ENCODE measurements around the gene DNAJC12.
A peak's percentile ranks its signal among the peaks of the same experiment; 100 is the strongest.

Gene DNAJC12

GRCh38 chr10:67789769-67790168 lies 48.2 kb downstream of the DNAJC12 start:
- TF ChIP-seq, protein P1, sequence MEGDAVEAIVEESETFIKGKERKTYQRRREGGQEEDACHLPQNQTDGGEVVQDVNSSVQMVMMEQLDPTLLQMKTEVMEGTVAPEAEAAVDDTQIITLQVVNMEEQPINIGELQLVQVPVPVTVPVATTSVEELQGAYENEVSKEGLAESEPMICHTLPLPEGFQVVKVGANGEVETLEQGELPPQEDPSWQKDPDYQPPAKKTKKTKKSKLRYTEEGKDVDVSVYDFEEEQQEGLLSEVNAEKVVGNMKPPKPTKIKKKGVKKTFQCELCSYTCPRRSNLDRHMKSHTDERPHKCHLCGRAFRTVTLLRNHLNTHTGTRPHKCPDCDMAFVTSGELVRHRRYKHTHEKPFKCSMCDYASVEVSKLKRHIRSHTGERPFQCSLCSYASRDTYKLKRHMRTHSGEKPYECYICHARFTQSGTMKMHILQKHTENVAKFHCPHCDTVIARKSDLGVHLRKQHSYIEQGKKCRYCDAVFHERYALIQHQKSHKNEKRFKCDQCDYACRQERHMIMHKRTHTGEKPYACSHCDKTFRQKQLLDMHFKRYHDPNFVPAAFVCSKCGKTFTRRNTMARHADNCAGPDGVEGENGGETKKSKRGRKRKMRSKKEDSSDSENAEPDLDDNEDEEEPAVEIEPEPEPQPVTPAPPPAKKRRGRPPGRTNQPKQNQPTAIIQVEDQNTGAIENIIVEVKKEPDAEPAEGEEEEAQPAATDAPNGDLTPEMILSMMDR (IDR thresholded peaks at IDR 0.05; ENCODE audit: borderline replicate concordance, control extremely low read depth, extremely low read depth, insufficient read depth, missing control alignments): no peak
- no peak for DNase-seq (ENCODE audit: low spot score)
- in situ Hi-C loops (cut with MboI; ENCODE audit: low sequenced_read_pairs, unreplicated experiment): no loop called here

DNA sequence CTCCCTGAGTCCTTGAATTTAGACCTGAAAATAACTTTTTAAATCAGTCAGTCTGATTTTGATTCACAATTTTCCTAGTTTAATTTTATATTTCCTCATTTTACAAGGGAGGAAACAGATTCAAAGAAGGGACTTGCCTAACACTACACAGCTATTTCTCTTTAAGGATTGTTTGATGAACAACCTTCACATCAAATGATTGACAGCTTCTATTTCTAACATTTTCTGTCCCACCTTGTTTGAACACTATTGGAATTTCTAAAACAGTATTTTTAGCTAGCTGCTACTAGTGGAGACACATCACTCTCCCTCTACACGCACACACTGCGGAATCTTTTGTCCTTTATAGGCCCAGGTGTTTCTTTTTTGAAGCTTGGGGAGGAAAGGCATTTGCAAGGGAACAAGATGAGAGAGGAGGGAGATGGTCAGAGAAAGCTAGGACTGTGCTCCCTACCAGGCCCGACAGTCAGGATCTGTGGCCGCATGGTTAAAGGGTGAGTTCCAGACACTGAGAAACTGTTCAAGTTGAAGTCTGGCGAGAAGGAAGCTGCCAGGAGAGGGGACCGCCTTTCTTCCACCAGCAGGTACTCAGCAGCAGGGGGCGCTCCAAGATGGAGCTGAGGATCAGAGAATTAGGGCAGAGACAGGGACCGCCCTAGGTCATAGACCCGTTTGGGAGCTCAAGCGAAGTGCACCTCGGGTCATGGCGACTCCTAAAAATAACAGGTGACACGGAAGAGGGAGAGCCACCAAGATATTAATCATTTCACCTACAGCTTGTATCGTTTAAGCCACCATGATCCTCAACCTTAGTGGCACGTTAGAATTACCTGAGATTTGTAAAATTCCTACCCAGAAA lies 49.7 kb downstream of the DNAJC12 start:
- in situ Hi-C loops (cut with MboI; ENCODE audit: low sequenced_read_pairs, unreplicated experiment): no loop called here
- TF ChIP-seq, protein P1 (IDR thresholded peaks at IDR 0.05; ENCODE audit: borderline replicate concordance, control extremely low read depth, extremely low read depth, insufficient read depth, missing control alignments): peak; percentile 80
- DNase-seq (ENCODE audit: low spot score): peak; percentile 74

GRCh38 chr10:67785098-67785497 lies 52.9 kb downstream of the DNAJC12 start:
- in situ Hi-C loops (cut with MboI; ENCODE audit: low sequenced_read_pairs, unreplicated experiment): no loop called here
- no peak for DNase-seq (ENCODE audit: low spot score)
- TF ChIP-seq, protein P1 (IDR thresholded peaks at IDR 0.05; ENCODE audit: borderline replicate concordance, control extremely low read depth, extremely low read depth, insufficient read depth, missing control alignments): no peak

DNA sequence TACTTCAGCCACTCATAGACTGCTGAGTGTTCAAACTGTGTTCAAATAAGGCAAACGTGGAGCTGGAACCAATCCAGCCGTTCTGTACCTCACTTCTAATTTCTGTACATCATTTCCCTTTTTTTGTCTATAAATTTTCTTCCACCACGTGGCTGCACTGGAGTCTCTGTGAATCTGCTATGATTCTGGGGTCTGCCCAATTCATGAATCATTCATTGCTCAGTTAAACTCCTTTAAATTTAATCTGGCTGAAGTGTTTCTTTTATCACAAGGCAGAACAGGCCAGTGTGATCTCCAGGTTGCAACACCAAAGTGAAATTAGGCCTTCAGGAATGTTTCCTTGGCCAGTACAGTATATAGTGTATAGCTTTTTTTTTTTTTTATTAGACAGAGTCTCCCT lies 53.5 kb downstream of the DNAJC12 start:
- TF ChIP-seq, protein P1 (IDR thresholded peaks at IDR 0.05; ENCODE audit: borderline replicate concordance, control extremely low read depth, extremely low read depth, insufficient read depth, missing control alignments): no peak
- in situ Hi-C loops (cut with MboI; ENCODE audit: low sequenced_read_pairs, unreplicated experiment): no loop called here
- no peak for DNase-seq (ENCODE audit: low spot score)

DNA sequence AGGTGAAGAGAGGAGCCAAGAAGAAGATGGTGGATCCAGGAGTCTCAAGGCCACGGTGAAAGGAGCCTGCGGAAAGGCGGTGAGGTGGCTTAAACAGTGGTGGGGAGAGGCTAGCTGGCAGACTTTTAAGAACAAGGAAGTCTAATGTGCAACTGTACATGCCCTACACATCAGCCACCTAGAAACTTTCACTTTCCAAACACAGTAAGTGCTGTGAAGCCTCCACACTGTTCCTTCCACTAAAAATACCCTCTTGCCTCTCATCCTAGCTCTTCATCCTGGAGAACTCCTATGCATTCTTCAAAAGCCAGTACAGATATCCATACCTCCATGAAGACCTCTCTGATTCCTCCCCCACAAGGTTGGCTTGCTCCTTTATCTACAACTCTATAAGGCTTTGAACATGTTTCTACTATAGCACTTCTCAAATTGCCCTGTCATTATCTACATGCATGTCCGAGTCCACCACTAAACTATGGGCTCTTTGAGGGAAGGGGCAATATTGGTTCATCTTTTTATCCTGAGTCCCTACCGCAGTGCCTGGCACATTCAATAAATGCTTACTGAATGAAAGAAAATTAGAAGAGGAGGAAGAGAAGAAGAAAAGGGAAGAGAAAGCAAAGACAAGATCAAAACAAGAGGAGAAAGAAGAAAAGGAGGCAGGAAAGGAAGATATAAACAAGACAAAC lies 54.2 kb downstream of the DNAJC12 start:
- no peak for DNase-seq (ENCODE audit: low spot score)
- TF ChIP-seq, protein P1 (IDR thresholded peaks at IDR 0.05; ENCODE audit: borderline replicate concordance, control extremely low read depth, extremely low read depth, insufficient read depth, missing control alignments): no peak
- in situ Hi-C loops (cut with MboI; ENCODE audit: low sequenced_read_pairs, unreplicated experiment): no loop called here

- TF ChIP-seq, protein P1 (IDR thresholded peaks at IDR 0.05; ENCODE audit: borderline replicate concordance, control extremely low read depth, extremely low read depth, insufficient read depth, missing control alignments): no peak
- no peak for DNase-seq (ENCODE audit: low spot score)
- in situ Hi-C loops (cut with MboI; ENCODE audit: low sequenced_read_pairs, unreplicated experiment): no loop called here
These were observed 55.5 kb downstream of the DNAJC12 start for GRCh38 chr10:67782530-67782929.

All from GM13976 (cell line).